Measurements from ENCODE around the gene ETV3L.

DNA sequence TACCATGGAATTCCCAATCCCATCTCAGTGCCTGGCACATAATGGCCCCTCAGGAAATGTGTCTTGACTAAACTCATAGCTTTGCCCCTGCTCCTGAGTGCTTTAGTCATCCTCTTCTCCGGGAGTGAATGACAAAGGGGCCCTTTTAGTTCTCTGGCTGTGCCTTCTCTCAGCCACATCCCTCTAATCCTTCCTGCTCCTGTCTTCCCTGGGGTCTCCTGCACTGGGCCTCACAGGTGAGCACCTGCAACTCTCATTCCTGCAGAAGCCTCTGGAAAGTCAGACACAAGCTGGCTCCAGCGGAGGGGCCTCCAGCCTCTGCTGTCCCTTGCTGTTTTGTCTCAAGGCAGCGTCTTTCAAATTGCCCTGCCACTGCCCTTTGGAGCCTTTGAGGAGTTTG is 14.0 kb upstream of the ETV3L start:
- TF ChIP-seq, protein P1, sequence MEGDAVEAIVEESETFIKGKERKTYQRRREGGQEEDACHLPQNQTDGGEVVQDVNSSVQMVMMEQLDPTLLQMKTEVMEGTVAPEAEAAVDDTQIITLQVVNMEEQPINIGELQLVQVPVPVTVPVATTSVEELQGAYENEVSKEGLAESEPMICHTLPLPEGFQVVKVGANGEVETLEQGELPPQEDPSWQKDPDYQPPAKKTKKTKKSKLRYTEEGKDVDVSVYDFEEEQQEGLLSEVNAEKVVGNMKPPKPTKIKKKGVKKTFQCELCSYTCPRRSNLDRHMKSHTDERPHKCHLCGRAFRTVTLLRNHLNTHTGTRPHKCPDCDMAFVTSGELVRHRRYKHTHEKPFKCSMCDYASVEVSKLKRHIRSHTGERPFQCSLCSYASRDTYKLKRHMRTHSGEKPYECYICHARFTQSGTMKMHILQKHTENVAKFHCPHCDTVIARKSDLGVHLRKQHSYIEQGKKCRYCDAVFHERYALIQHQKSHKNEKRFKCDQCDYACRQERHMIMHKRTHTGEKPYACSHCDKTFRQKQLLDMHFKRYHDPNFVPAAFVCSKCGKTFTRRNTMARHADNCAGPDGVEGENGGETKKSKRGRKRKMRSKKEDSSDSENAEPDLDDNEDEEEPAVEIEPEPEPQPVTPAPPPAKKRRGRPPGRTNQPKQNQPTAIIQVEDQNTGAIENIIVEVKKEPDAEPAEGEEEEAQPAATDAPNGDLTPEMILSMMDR (IDR thresholded peaks at IDR 0.05; ENCODE audit: low read depth, low read length, poor library complexity, severe bottlenecking): no peak
- TF ChIP-seq EZH2phosphoT487 (IDR thresholded peaks at IDR 0.05; ENCODE audit: borderline replicate concordance, low read length): no peak

Measured in DOHH2 (cell line).